Fibroblast of lung (primary cell): ENCODE data around the gene KCTD14. TPM values are rescaled to one million over a fixed set of nuclear protein-coding genes. Genes with fewer than 3 reads are reported as not detected.
"Not testable (repeated sequence)": the region's sequence is repeated elsewhere in the genome, so short reads cannot be mapped to it uniquely, and the experiment has no call there.

Experiments
- DNase-seq, 2 donors: peaks; one replicate each; pipeline versions ENCODE4 v3.0.0 to v3.0.0-alpha.2; 2010; ENCODE audit warnings: low read depth in 2 of 2
- H2AFZ ChIP-seq: 2 replicates; pipeline ENCODE4 v1.5.1; 2012; ENCODE audit warnings: low read length, control low read depth, inconsistent platforms
- H3K27ac ChIP-seq: 2 replicates; pipeline ENCODE4 v1.5.1; 2011; ENCODE audit warnings: low read length, control low read depth; ENCODE audit not compliant: insufficient read depth
- H3K27me3 ChIP-seq: 2 replicates; pipeline ENCODE4 v1.5.1; 2011; ENCODE audit warnings: mild to moderate bottlenecking, low read length; ENCODE audit not compliant: control insufficient read depth, insufficient read depth
- H3K36me3 ChIP-seq: 2 replicates; pipeline ENCODE4 v1.5.1; 2011; ENCODE audit warnings: low read length; ENCODE audit not compliant: control insufficient read depth, insufficient read depth
- H3K4me1 ChIP-seq: 2 replicates; pipeline ENCODE4 v1.5.1; 2011; ENCODE audit warnings: low read length; ENCODE audit not compliant: control insufficient read depth, insufficient read depth; ENCODE audit errors: extremely low read depth
- H3K4me2 ChIP-seq: 2 replicates; pipeline ENCODE4 v1.5.1; 2011; ENCODE audit warnings: low read length, control low read depth; ENCODE audit not compliant: insufficient read depth; ENCODE audit errors: extremely low read depth
- H3K4me3 ChIP-seq, 4 experiments: fragments of 200-600 bp in 1 of 4; sonication (generic) in 1 of 4; replicated peaks in 1 of 4; 2 replicates each; pipeline ENCODE4 v1.5.1; 2011 to 2016; ENCODE audit warnings: low read length in 4 of 4, low read depth in 3 of 4, mild to moderate bottlenecking in 3 of 4, control low read depth in 2 of 4, inconsistent platforms in 1 of 4, mixed read lengths in 1 of 4; ENCODE audit not compliant: insufficient read depth in 1 of 4; ENCODE audit errors: control extremely low read depth in 1 of 4
- H3K79me2 ChIP-seq: 2 replicates; pipeline ENCODE4 v1.5.1; 2012; ENCODE audit warnings: mild to moderate bottlenecking, low read length, inconsistent platforms; ENCODE audit not compliant: control insufficient read depth, insufficient read depth
- H3K9ac ChIP-seq: 2 replicates; pipeline ENCODE4 v1.5.1; 2011; ENCODE audit warnings: mild to moderate bottlenecking, low read length, control low read depth; ENCODE audit not compliant: insufficient read depth
- H3K9me3 ChIP-seq: 2 replicates; pipeline ENCODE4 v1.5.1; 2012; ENCODE audit warnings: low read depth, low read length; ENCODE audit not compliant: control insufficient read depth, insufficient read depth
- H4K20me1 ChIP-seq: 2 replicates; pipeline ENCODE4 v1.5.1; 2011; ENCODE audit warnings: low read length; ENCODE audit not compliant: control insufficient read depth, insufficient read depth; ENCODE audit errors: extremely low read depth
- CTCF ChIP-seq, 2 donors: IDR thresholded peaks in 1 of 2; conservative IDR thresholded peaks in 1 of 2; 1 replicate in 1 of 2; 2 replicates in 1 of 2; pipeline ENCODE4 v1.5.1; 2011 to 2012; ENCODE audit warnings: low read length in 2 of 2, control low read depth in 1 of 2, inconsistent platforms in 1 of 2, low read depth in 1 of 2, mild to moderate bottlenecking in 1 of 2
- EZH2 ChIP-seq: IDR thresholded peaks from 2 replicates; pipeline ENCODE4 v1.5.1; 2012; ENCODE audit warnings: low read length, control low read depth, mild to moderate bottlenecking; ENCODE audit errors: missing control alignments
- polyA plus RNA-seq, 2 donors: library from polyadenylated mRNA; depleted of rRNA in 1 of 2; stranded (reverse) in 1 of 2; unstranded in 1 of 2; fragments of >200 nt; gene quantifications; 2 replicates each; pipeline ENCODE4 v1.2.1, GENCODE V29; 2011 to 2012; ENCODE audit warnings: missing spikeins in 1 of 2
- total RNA-seq: library from RNA; depleted of rRNA; stranded (reverse); fragments of >200 nt; gene quantifications from 2 replicates; pipeline ENCODE4 v1.2.1, GENCODE V29; 2014

Gene KCTD14
- total and polyA plus RNA-seq, 2 donors (not counting 1 experiment from before 2014, with no cell fraction given) = 0.33 to 2.5 TPM

- H3K4me2 ChIP-seq = no peak overlapping the region
- no peaks in the 10 kb centered on the region for H3K27me3 ChIP-seq
- H4K20me1 ChIP-seq = no peaks in the 10 kb centered on the region
- no peak overlapping the region for H2AFZ ChIP-seq
- DNase-seq = no peak
- H3K9me3 ChIP-seq = no peaks in the 10 kb centered on the region
- H3K4me1 ChIP-seq = peaks cover 3% of the 10 kb centered on the region
- no peak overlapping the region for H3K9ac ChIP-seq
- H3K4me3 ChIP-seq = no peak overlapping the region
- TF ChIP-seq CTCF (conservative IDR thresholded peaks at IDR 0.05 in 1 of 2, IDR thresholded peaks at IDR 0.05 in 1 of 2; ENCODE audit: low read depth in 1 of 2, low read length in 2 of 2) (no peak), EZH2 (no peak)
- H3K27ac ChIP-seq = no peak overlapping the region
- peaks cover 19% of the 10 kb centered on the region for H3K79me2 ChIP-seq
- H3K36me3 ChIP-seq = no peaks in the 10 kb centered on the region
Observed at GRCh38 chr11:77990981-77991380, 32.1 kb downstream of the KCTD14 start.

GRCh38 chr11:77986456-77986855 is 36.6 kb downstream of the KCTD14 start:
- not testable (repeated sequence) for H3K4me3 ChIP-seq, H3K27ac ChIP-seq, H2AFZ ChIP-seq, H3K9me3 ChIP-seq, H4K20me1 ChIP-seq, DNase-seq, H3K9ac ChIP-seq, H3K79me2 ChIP-seq, H3K4me1 ChIP-seq, H3K4me2 ChIP-seq, H3K36me3 ChIP-seq, H3K27me3 ChIP-seq

GRCh38 chr11:77981346-77981947 is 41.6 kb downstream of the KCTD14 start:
- Histone ChIP-seq H3K27ac (no peak overlapping the region), H3K4me1 (no peaks in the 10 kb centered on the region), H3K9me3 (no peaks in the 10 kb centered on the region), H3K9ac (no peak overlapping the region), H4K20me1 (no peaks in the 10 kb centered on the region), H3K79me2 (no peaks in the 10 kb centered on the region), H3K36me3 (peaks cover 2% of the 10 kb centered on the region), H3K27me3 (no peaks in the 10 kb centered on the region), H3K4me3 (no peak overlapping the region), H2AFZ (no peak overlapping the region), H3K4me2 (no peak overlapping the region)
- TF ChIP-seq CTCF (conservative IDR thresholded peaks at IDR 0.05 in 1 of 2, IDR thresholded peaks at IDR 0.05 in 1 of 2; ENCODE audit: low read depth in 1 of 2, low read length in 2 of 2) (no peak), EZH2 (no peak)
- DNase-seq = no peak
